ENCODE measurements around the gene OR5M3.

OR5M3 gene

GRCh38 chr11:56473252-56473651 lies at the start of gene OR5M3:
TSS of gene OR5M3 (minus strand) at chr11:56473352. CDS start at chr11:56470497, 2,855 bp downstream.
- H3K4me1 ChIP-seq (ENCODE audit: control insufficient read depth, insufficient read depth, low read length) = no peaks in the 10 kb centered on the region
- H3K9me3 ChIP-seq (ENCODE audit: control insufficient read depth, insufficient read depth, low read length) = no peaks in the 10 kb centered on the region
- H3K36me3 ChIP-seq (ENCODE audit: control insufficient read depth, insufficient read depth, low read length) = no peaks in the 10 kb centered on the region
- no peak within 1 kb of the TSS for H3K9ac ChIP-seq (ENCODE audit: low read depth, low read length)
- no peak within 1 kb of the TSS for H3K4me3 ChIP-seq (ENCODE audit: low read depth, low read length)
- no peaks in the 10 kb centered on the region for H3K27me3 ChIP-seq (ENCODE audit: control insufficient read depth, insufficient read depth, low read length)

DNA sequence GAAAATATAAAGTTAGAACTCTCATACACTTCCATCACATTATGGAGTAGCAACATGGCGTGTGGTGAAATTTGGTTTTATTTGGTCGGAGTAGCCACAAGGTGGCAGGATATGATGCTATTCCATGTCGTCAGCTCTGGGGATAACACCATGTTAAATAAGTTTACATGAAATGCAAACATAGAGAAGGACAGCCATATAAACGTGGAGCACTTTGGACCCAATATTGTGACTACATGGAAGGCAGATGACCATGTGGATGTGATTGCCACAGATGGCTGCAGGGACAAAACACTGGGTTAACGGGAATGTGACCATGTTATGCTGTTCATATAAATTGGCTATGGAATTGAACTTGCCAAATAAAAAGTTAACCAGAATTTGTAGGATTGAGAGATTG lies 48.9 kb upstream of the OR5M3 start:
- no peaks in the 10 kb centered on the region for H3K9me3 ChIP-seq (ENCODE audit: control insufficient read depth, insufficient read depth, low read length)
- no peaks in the 10 kb centered on the region for H3K36me3 ChIP-seq (ENCODE audit: control insufficient read depth, insufficient read depth, low read length)
- no peaks in the 10 kb centered on the region for H3K27me3 ChIP-seq (ENCODE audit: control insufficient read depth, insufficient read depth, low read length)
- H3K4me1 ChIP-seq (ENCODE audit: control insufficient read depth, insufficient read depth, low read length) = no peaks in the 10 kb centered on the region
- no peak overlapping the region for H3K4me3 ChIP-seq (ENCODE audit: low read depth, low read length)
- no peak overlapping the region for H3K9ac ChIP-seq (ENCODE audit: low read depth, low read length)

DNA sequence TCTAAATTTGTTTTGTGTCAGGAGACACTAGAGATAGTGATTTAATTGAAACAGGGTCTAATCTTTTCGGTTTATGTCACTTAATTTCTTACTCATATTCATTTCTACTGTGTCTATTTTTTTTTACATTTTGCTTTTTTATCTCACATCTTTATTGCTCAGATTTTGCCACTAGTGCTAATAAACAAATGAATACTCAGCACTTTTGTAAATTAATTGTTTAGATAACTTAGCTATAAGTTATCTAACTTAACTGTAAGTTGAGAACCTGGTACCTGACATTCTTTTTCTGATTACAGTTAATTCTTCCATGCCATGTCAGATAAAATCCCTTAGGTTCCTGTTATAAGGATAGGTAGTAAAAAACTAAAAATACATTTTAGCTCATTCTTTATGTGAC lies 40.1 kb upstream of the OR5M3 start:
- Histone ChIP-seq H3K9ac (ENCODE audit: low read depth, low read length) (no peak overlapping the region), H3K36me3 (ENCODE audit: control insufficient read depth, insufficient read depth, low read length) (no peaks in the 10 kb centered on the region), H3K9me3 (ENCODE audit: control insufficient read depth, insufficient read depth, low read length) (no peaks in the 10 kb centered on the region), H3K27me3 (ENCODE audit: control insufficient read depth, insufficient read depth, low read length) (no peaks in the 10 kb centered on the region), H3K4me1 (ENCODE audit: control insufficient read depth, insufficient read depth, low read length) (no peaks in the 10 kb centered on the region), H3K4me3 (ENCODE audit: low read depth, low read length) (no peak overlapping the region)

DNA sequence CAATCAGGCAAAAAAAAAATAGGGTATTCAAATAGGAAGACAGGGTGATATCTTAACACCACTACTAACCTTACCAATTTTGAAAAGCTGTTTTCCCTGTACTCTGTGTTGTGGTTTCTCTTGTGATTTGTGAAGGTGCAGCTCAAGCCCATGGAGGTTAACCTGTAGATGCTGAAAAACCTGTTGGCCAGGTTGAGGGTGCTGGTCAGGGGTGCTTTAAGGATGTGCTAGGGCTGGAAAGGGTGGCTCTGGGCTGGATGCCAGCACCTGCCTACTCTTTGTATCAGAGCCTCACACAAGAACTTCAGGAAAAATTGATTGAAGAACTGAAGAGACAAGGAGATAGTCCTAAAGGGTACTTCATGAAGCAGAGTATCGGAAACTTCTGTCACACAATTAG lies 36.3 kb upstream of the OR5M3 start:
- no peaks in the 10 kb centered on the region for H3K27me3 ChIP-seq (ENCODE audit: control insufficient read depth, insufficient read depth, low read length)
- H3K36me3 ChIP-seq (ENCODE audit: control insufficient read depth, insufficient read depth, low read length) = no peaks in the 10 kb centered on the region
- no peak overlapping the region for H3K9ac ChIP-seq (ENCODE audit: low read depth, low read length)
- H3K4me3 ChIP-seq (ENCODE audit: low read depth, low read length) = no peak overlapping the region
- no peaks in the 10 kb centered on the region for H3K9me3 ChIP-seq (ENCODE audit: control insufficient read depth, insufficient read depth, low read length)
- no peaks in the 10 kb centered on the region for H3K4me1 ChIP-seq (ENCODE audit: control insufficient read depth, insufficient read depth, low read length)

GRCh38 chr11:56497010-56497409 lies 23.9 kb upstream of the OR5M3 start:
- Histone ChIP-seq H3K9ac (ENCODE audit: low read depth, low read length) (no peak overlapping the region), H3K9me3 (ENCODE audit: control insufficient read depth, insufficient read depth, low read length) (no peaks in the 10 kb centered on the region), H3K4me3 (ENCODE audit: low read depth, low read length) (no peak overlapping the region), H3K36me3 (ENCODE audit: control insufficient read depth, insufficient read depth, low read length) (no peaks in the 10 kb centered on the region), H3K27me3 (ENCODE audit: control insufficient read depth, insufficient read depth, low read length) (no peaks in the 10 kb centered on the region), H3K4me1 (ENCODE audit: control insufficient read depth, insufficient read depth, low read length) (no peaks in the 10 kb centered on the region)

- Histone ChIP-seq H3K9ac (ENCODE audit: low read depth, low read length) (no peak overlapping the region), H3K4me3 (ENCODE audit: low read depth, low read length) (no peak overlapping the region), H3K4me1 (ENCODE audit: control insufficient read depth, insufficient read depth, low read length) (no peaks in the 10 kb centered on the region), H3K9me3 (ENCODE audit: control insufficient read depth, insufficient read depth, low read length) (no peaks in the 10 kb centered on the region), H3K36me3 (ENCODE audit: control insufficient read depth, insufficient read depth, low read length) (no peaks in the 10 kb centered on the region), H3K27me3 (ENCODE audit: control insufficient read depth, insufficient read depth, low read length) (no peaks in the 10 kb centered on the region)
These were observed 22.0 kb upstream of the OR5M3 start for GRCh38 chr11:56495117-56495516.

DNA sequence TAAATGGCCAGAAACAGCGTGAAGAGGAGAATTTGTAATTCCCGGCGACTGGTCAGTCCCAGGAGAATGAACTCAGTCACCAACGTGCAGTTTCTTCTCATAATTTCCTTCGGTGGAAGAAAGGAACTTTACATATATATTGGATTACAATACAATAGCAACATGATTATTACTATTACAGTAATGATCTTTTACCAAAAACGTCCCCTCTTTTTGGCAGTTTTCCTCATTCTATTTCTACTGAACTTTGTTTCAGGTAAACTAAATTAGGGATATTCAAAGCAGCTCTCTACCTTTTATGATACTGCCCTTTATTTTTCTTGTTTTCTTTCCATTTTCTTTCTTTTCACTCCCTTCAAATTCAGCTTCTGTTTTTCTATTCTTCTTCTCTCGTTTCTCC lies 18.1 kb upstream of the OR5M3 start, which contains the start of gene OR5M8:
TSS of gene OR5M8 (minus strand) at position 101 of the 400 bp plus-strand sequence. CDS start at position 101, 0 bp downstream.
- Histone ChIP-seq H3K36me3 (ENCODE audit: control insufficient read depth, insufficient read depth, low read length) (no peaks in the 10 kb centered on the region), H3K4me1 (ENCODE audit: control insufficient read depth, insufficient read depth, low read length) (no peaks in the 10 kb centered on the region), H3K9ac (ENCODE audit: low read depth, low read length) (no peak within 1 kb of the TSS), H3K27me3 (ENCODE audit: control insufficient read depth, insufficient read depth, low read length) (no peaks in the 10 kb centered on the region), H3K4me3 (ENCODE audit: low read depth, low read length) (no peak within 1 kb of the TSS), H3K9me3 (ENCODE audit: control insufficient read depth, insufficient read depth, low read length) (no peaks in the 10 kb centered on the region)

- no peaks in the 10 kb centered on the region for H3K9me3 ChIP-seq (ENCODE audit: control insufficient read depth, insufficient read depth, low read length)
- H3K9ac ChIP-seq (ENCODE audit: low read depth, low read length) = no peak overlapping the region
- no peaks in the 10 kb centered on the region for H3K27me3 ChIP-seq (ENCODE audit: control insufficient read depth, insufficient read depth, low read length)
- H3K4me1 ChIP-seq (ENCODE audit: control insufficient read depth, insufficient read depth, low read length) = no peaks in the 10 kb centered on the region
- no peak overlapping the region for H3K4me3 ChIP-seq (ENCODE audit: low read depth, low read length)
- no peaks in the 10 kb centered on the region for H3K36me3 ChIP-seq (ENCODE audit: control insufficient read depth, insufficient read depth, low read length)
These were observed 13.6 kb upstream of the OR5M3 start for GRCh38 chr11:56486801-56487200.

GRCh38 chr11:56474729-56475235 lies 1.6 kb upstream of the OR5M3 start:
- H3K4me3 ChIP-seq (ENCODE audit: low read depth, low read length) = no peak overlapping the region
- no peaks in the 10 kb centered on the region for H3K4me1 ChIP-seq (ENCODE audit: control insufficient read depth, insufficient read depth, low read length)
- no peaks in the 10 kb centered on the region for H3K27me3 ChIP-seq (ENCODE audit: control insufficient read depth, insufficient read depth, low read length)
- H3K9ac ChIP-seq (ENCODE audit: low read depth, low read length) = no peak overlapping the region
- no peaks in the 10 kb centered on the region for H3K9me3 ChIP-seq (ENCODE audit: control insufficient read depth, insufficient read depth, low read length)
- H3K36me3 ChIP-seq (ENCODE audit: control insufficient read depth, insufficient read depth, low read length) = no peaks in the 10 kb centered on the region

GRCh38 chr11:56457076-56457475 lies 16.1 kb downstream of the OR5M3 start:
- Histone ChIP-seq H3K27me3 (ENCODE audit: control insufficient read depth, insufficient read depth, low read length) (no peaks in the 10 kb centered on the region), H3K9ac (ENCODE audit: low read depth, low read length) (no peak overlapping the region), H3K4me1 (ENCODE audit: control insufficient read depth, insufficient read depth, low read length) (no peaks in the 10 kb centered on the region), H3K36me3 (ENCODE audit: control insufficient read depth, insufficient read depth, low read length) (no peaks in the 10 kb centered on the region), H3K4me3 (ENCODE audit: low read depth, low read length) (no peak overlapping the region), H3K9me3 (ENCODE audit: control insufficient read depth, insufficient read depth, low read length) (no peaks in the 10 kb centered on the region)

DNA sequence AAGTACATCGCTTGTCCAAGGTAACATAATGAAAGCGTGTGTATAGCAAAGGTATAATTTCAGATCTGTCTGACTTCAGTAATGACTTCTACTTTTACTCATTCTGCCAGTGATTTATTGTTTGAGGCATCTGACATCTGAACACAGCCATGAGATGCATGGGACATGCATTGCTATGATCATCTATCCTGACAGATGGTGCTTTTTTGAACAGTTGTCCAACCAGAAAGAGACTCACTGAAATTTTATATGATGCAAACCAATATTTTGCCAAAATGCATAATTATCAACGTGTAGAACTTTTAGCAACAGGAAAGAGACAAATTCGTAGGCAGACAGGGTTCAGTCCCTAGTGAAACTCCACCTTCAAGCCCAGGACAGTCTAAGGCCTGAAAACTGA lies 19.6 kb downstream of the OR5M3 start:
- Histone ChIP-seq H3K36me3 (ENCODE audit: control insufficient read depth, insufficient read depth, low read length) (no peaks in the 10 kb centered on the region), H3K27me3 (ENCODE audit: control insufficient read depth, insufficient read depth, low read length) (no peaks in the 10 kb centered on the region), H3K9ac (ENCODE audit: low read depth, low read length) (no peak overlapping the region), H3K4me3 (ENCODE audit: low read depth, low read length) (no peak overlapping the region), H3K4me1 (ENCODE audit: control insufficient read depth, insufficient read depth, low read length) (no peaks in the 10 kb centered on the region), H3K9me3 (ENCODE audit: control insufficient read depth, insufficient read depth, low read length) (no peaks in the 10 kb centered on the region)
